Fibroblast of villous mesenchyme (primary cell): ENCODE measurements around the gene NLGN1. TPM values are rescaled to one million over a fixed set of nuclear protein-coding genes. Genes with fewer than 3 reads are reported as not detected.
"Not testable (repeated sequence)": the region's sequence is repeated elsewhere in the genome, so short reads cannot be mapped to it uniquely, and the experiment has no call there.

Experiments used
- DNase-seq: peaks from one replicate; pipeline ENCODE4 v3.0.0-alpha.2; 2010; ENCODE audit warnings: low read depth
- H3K4me3 ChIP-seq: 2 replicates; pipeline ENCODE4 v1.5.1; 2011; ENCODE audit warnings: low read depth, mild to moderate bottlenecking, low read length
- total RNA-seq: library from RNA; depleted of rRNA; stranded (reverse); fragments of >200 nt; gene quantifications from 2 replicates; pipeline ENCODE4 v1.2.3, GENCODE V29; 2012
- TF ChIP-seq, protein P1 (sequence below): IDR thresholded peaks from 2 replicates; pipeline ENCODE4 v1.5.1; 2012; ENCODE audit warnings: low read depth, mild to moderate bottlenecking, low read length; ENCODE audit not compliant: insufficient read depth

Gene NLGN1
- total RNA-seq, 1 donor = 18.1 TPM

DNA sequence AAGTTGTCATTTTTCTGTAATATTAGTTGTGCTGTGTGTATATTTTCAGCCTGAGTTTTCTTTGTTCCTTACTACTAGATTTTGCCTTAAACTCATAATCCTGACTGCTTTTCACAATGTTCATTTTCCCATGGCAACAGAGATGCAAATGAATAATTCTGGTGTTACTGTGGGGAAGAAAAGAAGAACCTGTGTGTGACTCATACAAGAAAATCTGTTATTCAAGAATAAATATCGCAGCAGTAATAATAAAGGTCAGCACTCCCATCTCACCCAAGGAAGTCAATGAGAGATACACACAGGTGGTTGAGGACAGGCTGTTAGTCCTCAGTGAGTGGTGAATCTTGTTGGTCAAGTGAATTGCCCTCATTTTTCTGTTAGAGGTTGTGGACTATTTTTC is 805.0 kb downstream of the NLGN1 start:
- DNase-seq = no peak
- TF ChIP-seq, protein P1, sequence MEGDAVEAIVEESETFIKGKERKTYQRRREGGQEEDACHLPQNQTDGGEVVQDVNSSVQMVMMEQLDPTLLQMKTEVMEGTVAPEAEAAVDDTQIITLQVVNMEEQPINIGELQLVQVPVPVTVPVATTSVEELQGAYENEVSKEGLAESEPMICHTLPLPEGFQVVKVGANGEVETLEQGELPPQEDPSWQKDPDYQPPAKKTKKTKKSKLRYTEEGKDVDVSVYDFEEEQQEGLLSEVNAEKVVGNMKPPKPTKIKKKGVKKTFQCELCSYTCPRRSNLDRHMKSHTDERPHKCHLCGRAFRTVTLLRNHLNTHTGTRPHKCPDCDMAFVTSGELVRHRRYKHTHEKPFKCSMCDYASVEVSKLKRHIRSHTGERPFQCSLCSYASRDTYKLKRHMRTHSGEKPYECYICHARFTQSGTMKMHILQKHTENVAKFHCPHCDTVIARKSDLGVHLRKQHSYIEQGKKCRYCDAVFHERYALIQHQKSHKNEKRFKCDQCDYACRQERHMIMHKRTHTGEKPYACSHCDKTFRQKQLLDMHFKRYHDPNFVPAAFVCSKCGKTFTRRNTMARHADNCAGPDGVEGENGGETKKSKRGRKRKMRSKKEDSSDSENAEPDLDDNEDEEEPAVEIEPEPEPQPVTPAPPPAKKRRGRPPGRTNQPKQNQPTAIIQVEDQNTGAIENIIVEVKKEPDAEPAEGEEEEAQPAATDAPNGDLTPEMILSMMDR = no peak

DNA sequence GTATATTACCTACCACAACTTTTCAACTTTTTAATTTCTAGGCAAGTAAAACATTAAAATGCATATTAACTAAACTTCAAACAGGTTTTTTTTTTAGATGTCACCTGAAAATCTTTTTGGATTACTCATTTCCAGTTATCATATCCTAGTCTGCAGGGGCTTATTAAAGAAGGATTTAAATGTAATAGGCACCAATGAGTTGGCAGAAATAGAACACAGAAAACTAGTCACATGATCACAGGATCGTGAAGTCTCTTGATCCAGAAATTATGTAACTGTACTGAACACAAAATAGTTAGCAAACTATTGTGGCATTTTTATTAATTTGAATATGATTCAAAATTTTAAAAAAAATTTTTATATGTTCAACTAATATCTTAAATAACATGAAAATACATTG is 807.2 kb downstream of the NLGN1 start:
- TF ChIP-seq, protein P1 = no peak
- DNase-seq = no peak
- no peak overlapping the region for H3K4me3 ChIP-seq

More for the DNA sequence above, 805.0 kb downstream of the NLGN1 start:
- no peak overlapping the region for H3K4me3 ChIP-seq

DNA sequence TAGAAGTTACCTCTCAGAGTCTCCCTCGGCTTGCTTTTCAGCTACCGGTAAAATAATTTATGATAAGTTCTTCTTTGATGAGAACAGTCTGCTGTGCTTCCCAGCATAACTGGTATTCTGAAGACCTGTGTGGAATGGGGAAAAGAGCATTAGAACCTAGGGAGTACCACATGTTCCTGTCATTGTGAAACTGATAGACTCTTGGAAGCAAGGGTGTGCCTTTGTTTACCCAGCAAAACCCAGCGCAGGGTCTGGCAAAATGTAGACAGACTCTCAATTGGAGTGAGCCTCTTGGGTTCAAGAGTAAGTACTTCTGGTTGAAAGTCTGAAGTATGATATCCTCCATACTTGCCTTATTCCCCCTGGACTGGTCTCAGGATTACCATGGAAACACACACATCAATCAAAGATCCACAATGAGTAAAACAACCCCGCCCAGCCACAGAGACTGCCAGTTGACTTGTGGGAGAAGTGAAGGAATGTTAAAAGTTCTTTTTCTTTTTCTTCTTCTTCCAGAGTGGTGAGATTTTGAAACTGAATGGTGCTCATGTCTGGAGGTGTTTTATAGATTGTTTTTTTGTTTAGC is 809.2 kb downstream of the NLGN1 start:
- no peak for DNase-seq
- H3K4me3 ChIP-seq = no peak overlapping the region
- TF ChIP-seq, protein P1 = no peak

DNA sequence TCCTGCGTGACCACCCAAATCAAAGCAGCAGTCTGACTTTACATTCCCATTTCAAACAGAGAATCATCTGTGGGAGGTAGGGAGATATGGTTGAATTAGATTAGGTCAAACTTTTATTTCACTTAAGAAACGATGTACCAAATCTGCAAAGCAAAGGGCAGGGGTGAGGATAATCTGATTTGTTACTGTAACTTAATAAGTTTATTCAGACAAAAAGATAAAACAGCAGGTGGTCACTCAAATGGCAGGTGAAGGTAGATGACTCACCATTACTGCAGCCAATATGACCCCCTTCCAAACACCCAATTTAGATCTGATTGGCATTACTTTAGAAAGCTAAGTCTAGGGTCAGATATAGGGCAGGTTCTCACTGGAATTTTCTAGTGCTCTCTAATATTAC is 810.6 kb downstream of the NLGN1 start:
- no peak for DNase-seq
- TF ChIP-seq, protein P1 = no peak
- H3K4me3 ChIP-seq = no peak overlapping the region

DNA sequence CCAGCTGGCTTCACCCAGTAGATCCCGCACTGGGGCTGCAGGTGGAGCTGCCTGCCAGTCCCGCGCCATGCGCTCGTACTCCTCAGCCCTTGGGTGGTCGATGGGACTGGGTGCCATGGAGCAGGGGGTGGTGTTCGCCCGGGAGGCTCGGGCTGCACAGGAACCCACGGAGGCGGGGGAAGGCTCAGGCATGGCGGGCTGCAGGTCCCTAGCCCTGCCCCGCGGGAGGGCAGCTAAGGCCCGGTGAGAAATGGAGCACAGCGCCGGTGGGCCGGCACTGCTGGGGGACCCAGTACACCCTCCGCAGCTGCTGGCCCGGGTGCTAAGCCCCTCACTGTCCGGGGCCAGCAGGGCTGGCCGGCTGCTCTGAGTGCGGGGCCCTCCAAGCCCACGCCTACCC is 814.4 kb downstream of the NLGN1 start:
- not testable (repeated sequence) for DNase-seq, H3K4me3 ChIP-seq

DNA sequence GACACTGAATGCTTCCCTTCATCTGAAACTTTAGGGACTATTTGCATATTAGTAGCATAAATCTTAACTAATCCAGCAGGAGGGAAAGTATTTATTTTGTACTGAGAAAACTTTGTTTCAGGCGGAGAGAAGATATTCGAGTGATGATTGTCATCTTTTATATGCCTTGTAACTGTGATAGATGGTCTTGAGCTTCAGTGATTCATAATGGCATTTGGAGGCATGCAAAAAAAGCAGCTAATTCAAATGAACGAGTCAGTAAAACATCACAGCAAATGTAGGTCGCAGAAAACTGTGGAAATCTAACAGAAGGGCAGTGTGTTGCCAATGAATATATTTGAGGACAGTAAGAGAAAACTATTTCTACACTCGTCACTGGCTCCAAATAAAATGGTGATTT is 817.9 kb downstream of the NLGN1 start:
- DNase-seq = no peak
- TF ChIP-seq, protein P1 = no peak
- no peak overlapping the region for H3K4me3 ChIP-seq

DNA sequence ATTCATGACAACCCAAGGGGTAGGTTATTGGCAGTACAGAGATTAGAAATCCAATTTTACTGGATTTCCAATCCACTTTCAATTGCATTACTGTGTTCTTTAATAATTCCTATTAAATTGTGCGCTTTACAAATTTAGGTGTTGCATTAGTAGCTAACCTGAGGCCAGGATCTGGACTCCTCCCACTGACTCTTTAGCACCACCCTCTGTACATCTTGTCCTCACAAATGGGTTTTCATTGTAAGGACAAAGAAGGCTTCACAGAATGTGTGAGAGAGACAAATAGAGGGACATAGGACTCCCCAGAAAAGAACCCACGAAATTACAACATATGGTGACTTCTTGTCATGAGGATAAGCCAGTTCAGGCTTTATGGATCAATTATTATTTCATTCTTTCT is 818.5 kb downstream of the NLGN1 start:
- H3K4me3 ChIP-seq = no peak overlapping the region
- TF ChIP-seq, protein P1 = no peak
- DNase-seq = no peak
